HG03039 (cell line): ENCODE measurements around the gene FBXO38.

Experiments used
- ATAC-seq: cut with Tn5 transposase; IDR thresholded peaks from one replicate; pipeline ENCODE4 v1.9.1; 2021; ENCODE audit warnings: mild to moderate bottlenecking, moderate library complexity; ENCODE audit not compliant: unreplicated experiment

Gene FBXO38

GRCh38 chr5:148385094-148385493 is 1.3 kb downstream of the FBXO38 start:
- ATAC-seq: no peak

GRCh38 chr5:148386041-148386440 is 2.3 kb downstream of the FBXO38 start:
- no peak for ATAC-seq

- ATAC-seq: no peak
Observed at GRCh38 chr5:148387325-148387724, 3.6 kb downstream of the FBXO38 start.

DNA sequence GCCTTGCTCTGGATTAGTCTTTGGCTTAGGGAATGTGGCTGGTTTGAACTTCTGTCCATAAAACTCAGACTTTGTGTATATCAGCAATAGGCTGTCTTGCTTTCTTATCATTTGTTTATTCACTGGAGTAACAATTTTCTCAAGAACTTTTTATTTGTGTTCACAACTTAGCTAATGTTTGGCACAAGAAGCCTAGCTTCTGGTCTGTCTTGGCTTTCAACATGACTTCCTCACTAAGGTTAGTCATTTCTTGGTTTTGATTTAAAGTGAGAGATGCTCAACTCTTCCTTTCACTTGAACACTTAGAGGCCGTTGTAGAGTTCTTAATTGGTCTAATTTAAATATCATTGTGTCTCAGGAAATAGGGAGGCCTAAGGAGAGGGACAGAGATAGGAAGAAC is 4.9 kb downstream of the FBXO38 start:
- no peak for ATAC-seq

DNA sequence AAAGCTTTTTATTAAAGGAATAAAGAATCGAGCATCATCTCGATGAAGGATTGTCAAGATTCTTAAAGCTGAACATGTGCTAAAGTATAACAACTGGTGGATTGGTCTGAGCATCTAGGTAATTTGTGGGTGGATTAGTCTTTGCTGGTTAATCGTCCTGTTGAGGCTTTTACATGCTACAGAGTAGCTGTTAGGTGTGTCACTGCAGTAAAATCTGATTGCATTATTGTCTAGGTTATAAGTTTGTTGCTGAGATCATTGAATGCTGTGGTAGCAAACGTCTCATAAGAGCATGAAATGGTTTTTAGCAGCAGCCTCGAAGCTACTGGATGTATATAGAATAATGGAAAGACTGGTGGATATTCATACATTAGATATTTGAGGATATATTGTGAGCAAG is 7.2 kb downstream of the FBXO38 start:
- ATAC-seq: no peak

DNA sequence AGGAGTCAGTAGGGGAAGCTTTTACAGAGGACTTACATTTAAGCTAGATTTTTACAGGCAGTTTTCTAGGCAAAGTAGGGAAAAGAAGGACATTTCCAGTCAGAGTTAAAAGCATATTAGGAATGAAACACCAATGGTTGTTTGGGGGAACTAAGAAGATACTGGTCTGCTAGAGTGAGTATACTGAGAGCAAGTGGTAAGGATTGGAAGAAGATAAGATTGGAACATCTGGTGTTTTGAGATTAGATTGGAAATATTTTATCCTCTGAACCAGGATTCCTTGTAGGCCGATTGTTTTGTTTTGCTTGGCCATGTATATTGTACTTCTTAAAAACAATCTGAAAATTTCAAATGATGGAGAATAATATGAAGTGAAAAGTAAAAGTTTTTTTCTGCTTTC is 7.7 kb downstream of the FBXO38 start:
- no peak for ATAC-seq

- ATAC-seq: no peak
Observed at GRCh38 chr5:148393390-148393741, 9.6 kb downstream of the FBXO38 start.

- no peak for ATAC-seq
Observed at GRCh38 chr5:148394587-148395019, 10.8 kb downstream of the FBXO38 start.

GRCh38 chr5:148395031-148395430 is 11.3 kb downstream of the FBXO38 start:
- ATAC-seq: no peak

DNA sequence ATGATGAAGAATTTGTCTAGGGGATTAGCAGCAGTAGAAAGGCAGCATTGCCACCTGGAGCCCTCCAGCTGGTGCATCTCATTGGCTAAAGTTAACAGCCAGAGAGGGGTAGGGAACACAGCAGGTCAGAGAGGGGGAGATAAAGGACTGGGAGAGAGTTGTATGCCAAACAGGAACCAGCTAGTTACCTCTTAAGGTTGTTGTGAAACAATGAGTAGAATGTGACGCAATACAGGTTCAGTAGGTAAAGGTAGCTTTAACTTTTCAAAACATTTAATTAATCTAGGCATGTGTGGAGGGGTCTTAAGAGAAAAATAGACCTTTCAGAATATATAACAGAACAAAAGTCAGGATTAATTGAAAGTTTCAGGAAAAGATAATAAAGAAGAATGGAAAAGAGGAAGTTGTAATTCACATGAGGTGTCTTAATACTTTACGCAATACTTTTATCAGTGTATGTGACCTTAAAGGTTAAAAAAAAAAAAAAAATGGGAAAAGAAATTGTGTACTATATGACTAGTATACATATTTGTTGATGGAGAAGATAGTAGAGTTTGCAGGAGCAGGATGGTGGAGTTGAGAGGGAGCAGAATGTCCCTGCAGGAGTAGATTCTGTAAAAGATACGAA is 14.3 kb downstream of the FBXO38 start:
- ATAC-seq: no peak

DNA sequence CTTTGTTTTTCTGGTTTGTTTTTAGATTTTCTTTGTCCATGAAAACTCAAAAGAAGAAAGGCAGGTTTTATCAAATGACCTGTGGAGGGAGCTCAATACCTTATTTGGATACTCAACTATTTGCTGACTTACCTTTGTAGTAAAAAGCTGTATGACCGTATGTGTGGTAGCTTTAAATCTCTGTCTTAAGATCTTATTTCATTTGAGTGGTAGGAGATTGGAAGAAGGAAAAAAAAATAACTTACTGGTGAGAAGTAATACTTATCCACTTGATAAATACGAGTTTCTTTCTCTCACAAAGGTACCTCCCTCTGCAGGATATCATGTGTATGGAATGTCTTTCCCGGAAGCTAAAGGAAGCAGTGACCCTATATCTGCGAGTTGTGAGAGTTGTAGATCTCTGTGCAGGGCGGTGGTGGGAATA is 15.0 kb downstream of the FBXO38 start:
- ATAC-seq: no peak

DNA sequence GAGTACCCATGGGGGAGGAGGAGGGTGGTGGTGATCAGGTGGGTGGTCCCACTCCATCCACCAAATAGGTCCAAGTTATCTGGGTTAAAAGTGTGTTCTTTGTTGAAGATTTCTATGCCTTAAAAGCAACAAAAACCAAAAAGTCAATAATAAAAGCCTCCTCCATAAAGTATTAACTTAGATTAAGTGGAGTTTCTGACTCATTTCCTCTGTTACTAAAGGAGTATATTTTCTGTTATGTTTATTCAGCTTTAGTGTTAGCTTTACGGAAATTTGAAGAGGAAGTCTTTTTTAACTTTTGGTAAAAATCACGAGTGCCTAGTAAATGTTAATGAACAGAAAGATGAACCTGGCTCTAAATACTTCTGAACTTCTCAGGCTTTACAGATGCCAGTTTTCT is 17.8 kb downstream of the FBXO38 start:
- ATAC-seq: no peak

GRCh38 chr5:148403344-148403743 is 19.6 kb downstream of the FBXO38 start:
- peak; percentile 87 for ATAC-seq

DNA sequence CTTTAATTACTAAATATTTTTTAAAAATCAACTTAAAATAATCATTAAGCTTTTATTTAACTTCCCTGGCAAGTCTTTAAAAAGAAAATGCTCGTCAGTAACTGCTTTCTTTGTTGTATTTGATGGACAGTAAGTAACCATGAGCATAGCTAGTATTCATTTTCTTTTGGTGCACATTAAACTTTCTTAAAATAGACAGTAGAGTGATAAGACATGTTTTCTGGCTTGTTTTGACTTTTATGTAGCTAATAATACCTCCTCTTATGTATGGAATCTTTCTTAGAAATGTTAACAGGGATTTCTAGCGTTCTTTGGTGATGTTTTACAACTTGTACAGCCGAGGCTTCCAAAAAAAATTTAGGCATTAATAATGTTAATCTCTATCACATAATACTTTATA is 22.6 kb downstream of the FBXO38 start:
- ATAC-seq: no peak

GRCh38 chr5:148408092-148408491 is 24.3 kb downstream of the FBXO38 start:
- no peak for ATAC-seq

DNA sequence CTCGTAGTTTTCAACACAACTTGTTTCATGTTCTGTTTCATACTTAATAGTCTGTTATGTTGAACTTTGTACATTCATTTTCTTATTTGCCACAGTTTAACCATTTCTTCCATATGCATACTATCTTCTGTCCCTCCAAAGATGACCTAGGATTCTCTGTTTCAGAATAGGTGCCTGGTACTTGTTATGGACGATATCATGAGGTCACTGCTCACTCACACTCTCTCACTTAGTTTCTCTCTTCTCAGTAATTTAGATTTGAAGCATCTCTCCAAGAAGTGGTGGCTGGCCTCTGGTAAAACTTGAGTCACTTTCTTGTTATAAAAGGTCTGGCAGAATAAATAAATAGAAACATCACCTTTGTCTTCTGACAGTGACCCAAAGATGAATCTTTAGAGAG is 28.4 kb downstream of the FBXO38 start:
- no peak for ATAC-seq

GRCh38 chr5:148414833-148415232 is 31.1 kb downstream of the FBXO38 start:
- ATAC-seq: no peak

- no peak for ATAC-seq
Observed at GRCh38 chr5:148416416-148416815, 32.7 kb downstream of the FBXO38 start.

- ATAC-seq: no peak
Observed at GRCh38 chr5:148416921-148417320, 33.2 kb downstream of the FBXO38 start.

- no peak for ATAC-seq
Observed at GRCh38 chr5:148418511-148418910, 34.8 kb downstream of the FBXO38 start.

GRCh38 chr5:148421661-148422060 is 37.9 kb downstream of the FBXO38 start:
- ATAC-seq: no peak

- no peak for ATAC-seq
Observed at GRCh38 chr5:148425808-148426207, 42.0 kb downstream of the FBXO38 start.

- ATAC-seq: no peak
Observed at GRCh38 chr5:148426514-148426913, 42.8 kb downstream of the FBXO38 start.
